Sigmoid colon (tissue), 4 donors: ENCODE data around the gene WDR86.
A peak's percentile ranks its signal among the peaks of the same experiment; 100 is the strongest.

Experiments used
- CTCF ChIP-seq, 4 experiments: fragments of 450-650 bp in 3 of 4; fragments of 200-600 bp in 1 of 4; IDR thresholded peaks; one replicate each; pipeline ENCODE4 v1.5.1; 2016 to 2019; ENCODE audit warnings: antibody characterized with exemption in 4 of 4, mild to moderate bottlenecking in 3 of 4, moderate library complexity in 2 of 4
- POLR2A ChIP-seq, 2 donors: fragments of 450-650 bp; IDR thresholded peaks; one replicate each; pipeline ENCODE4 v1.6.1; 2016; ENCODE audit warnings: antibody characterized with exemption in 2 of 2, mild to moderate bottlenecking in 2 of 2, moderate library complexity in 2 of 2
- POLR2AphosphoS5 ChIP-seq, 4 donors: sonication (generic); formaldehyde crosslinking; IDR thresholded peaks; one replicate each; pipeline ENCODE4 v1.6.1; 2017; ENCODE audit warnings: antibody characterized with exemption in 4 of 4

GRCh38 chr7:151408839-151409666 is 785 bp downstream of the WDR86 start:
- TF ChIP-seq CTCF (IDR thresholded peaks at IDR 0.05) (no peak), POLR2AphosphoS5 (IDR thresholded peaks at IDR 0.05) (peak in 3 of 4 donors; percentile 12 to 67 (median 48)), POLR2A (IDR thresholded peaks at IDR 0.05) (peak in 1 of 2 donors; percentile 15)
